Liver (tissue), 9 donors: ENCODE data around the gene TOM1L2. TPM values are rescaled to one million over a fixed set of nuclear protein-coding genes. Genes with fewer than 3 reads are reported as not detected.

Experiments
- DNase-seq: peaks from one replicate; pipeline ENCODE4 v3.0.0-alpha.2; 2017; ENCODE audit warnings: low spot score
- H3K27ac ChIP-seq, 2 donors: one replicate each; pipeline ENCODE4 v1.7.0; 2013; ENCODE audit warnings: inconsistent platforms in 2 of 2, low read length in 2 of 2, control low read depth in 1 of 2, low read depth in 1 of 2, mild to moderate bottlenecking in 1 of 2
- H3K27me3 ChIP-seq, 4 donors: one replicate each; pipeline versions ENCODE4 v1.6.1 to v1.7.0; 2013; ENCODE audit warnings: low read length in 3 of 4, inconsistent platforms in 1 of 4, mild to moderate bottlenecking in 1 of 4, moderate library complexity in 1 of 4; ENCODE audit not compliant: control insufficient read depth in 4 of 4, insufficient read depth in 4 of 4
- H3K36me3 ChIP-seq, 4 donors: one replicate each; pipeline versions ENCODE4 v1.6.1 to v1.7.0; 2013; ENCODE audit warnings: low read length in 3 of 4, mild to moderate bottlenecking in 3 of 4, low read depth in 1 of 4, moderate library complexity in 1 of 4; ENCODE audit not compliant: control insufficient read depth in 4 of 4, insufficient read depth in 3 of 4
- H3K4me1 ChIP-seq, 4 donors: one replicate each; pipeline versions ENCODE4 v1.6.1 to v1.7.0; 2013; ENCODE audit warnings: low read length in 3 of 4, mild to moderate bottlenecking in 3 of 4, moderate library complexity in 1 of 4; ENCODE audit not compliant: control insufficient read depth in 4 of 4, insufficient read depth in 4 of 4
- H3K4me3 ChIP-seq, 3 donors: one replicate each; pipeline versions ENCODE4 v1.6.1 to v1.7.0; 2013; ENCODE audit warnings: low read length in 3 of 3, control low read depth in 1 of 3, low read depth in 1 of 3, mild to moderate bottlenecking in 1 of 3
- H3K9ac ChIP-seq, 2 donors: one replicate each; pipeline ENCODE4 v1.7.0; 2013; ENCODE audit warnings: low read length in 2 of 2, mild to moderate bottlenecking in 2 of 2, moderate library complexity in 2 of 2, control low read depth in 1 of 2, low read depth in 1 of 2
- H3K9me3 ChIP-seq, 4 donors: one replicate each; pipeline versions ENCODE4 v1.6.1 to v1.7.0; 2013; ENCODE audit warnings: low read length in 3 of 4; ENCODE audit not compliant: control insufficient read depth in 4 of 4
- EGR1 ChIP-seq, 2 donors: IDR thresholded peaks; 2 replicates each; pipeline ENCODE4 v1.6.1; 2016 to 2018; ENCODE audit warnings: antibody characterized with exemption in 2 of 2, low read depth in 2 of 2
- FOXA1 ChIP-seq: IDR thresholded peaks from 2 replicates; pipeline ENCODE4 v1.6.1; 2016; ENCODE audit warnings: antibody characterized with exemption
- FOXA2 ChIP-seq: IDR thresholded peaks from 2 replicates; pipeline ENCODE4 v1.6.1; 2016; ENCODE audit warnings: antibody characterized with exemption
- GABPA ChIP-seq, 2 donors: IDR thresholded peaks in 1 of 2; conservative IDR thresholded peaks in 1 of 2; 2 replicates each; pipeline ENCODE4 v1.6.1; 2016; ENCODE audit warnings: antibody characterized with exemption in 2 of 2, mild to moderate bottlenecking in 1 of 2, moderate library complexity in 1 of 2
- HNF4A ChIP-seq, 2 donors: conservative IDR thresholded peaks; 2 replicates each; pipeline ENCODE4 v1.6.1; 2016; ENCODE audit warnings: antibody characterized with exemption in 2 of 2, mild to moderate bottlenecking in 2 of 2
- HNF4G ChIP-seq: IDR thresholded peaks from 2 replicates; pipeline ENCODE4 v1.6.1; 2016; ENCODE audit warnings: antibody characterized with exemption
- JUND ChIP-seq, 2 donors: IDR thresholded peaks; 2 replicates each; pipeline ENCODE4 v1.6.1; 2016; ENCODE audit warnings: antibody characterized with exemption in 2 of 2
- NR2F2 ChIP-seq: IDR thresholded peaks from 2 replicates; pipeline ENCODE4 v1.6.1; 2016; ENCODE audit warnings: antibody characterized with exemption
- RAD21 ChIP-seq, 2 donors: IDR thresholded peaks; 2 replicates each; pipeline ENCODE4 v1.6.1; 2016; ENCODE audit warnings: antibody characterized with exemption in 2 of 2, mild to moderate bottlenecking in 2 of 2
- REST ChIP-seq: IDR thresholded peaks from 2 replicates; pipeline ENCODE4 v1.6.1; 2016; ENCODE audit warnings: antibody characterized with exemption, mild to moderate bottlenecking
- RXRA ChIP-seq, 2 donors: IDR thresholded peaks; 2 replicates each; pipeline ENCODE4 v1.6.1; 2017 to 2018; ENCODE audit warnings: antibody characterized with exemption in 2 of 2, mild to moderate bottlenecking in 1 of 2
- TAF1 ChIP-seq: conservative IDR thresholded peaks from 2 replicates; pipeline ENCODE4 v1.6.1; 2016; ENCODE audit warnings: antibody characterized with exemption, mild to moderate bottlenecking
- YY1 ChIP-seq: IDR thresholded peaks from 2 replicates; pipeline ENCODE4 v1.6.1; 2016; ENCODE audit warnings: antibody characterized with exemption, mild to moderate bottlenecking
- ZBTB33 ChIP-seq: IDR thresholded peaks from 2 replicates; pipeline ENCODE4 v1.6.1; 2016; ENCODE audit warnings: antibody characterized with exemption
- WGBS: extraction: QIAGEN DNeasy Blood & Tissue Kit; methylation state at CpG from one replicate; pipeline ENCODE4 v1.1.7; 2013; 5-methylcytosine and 5-hydroxymethylcytosine counted together
- polyA plus RNA-seq, 2 donors: library from polyadenylated mRNA; stranded (reverse) in 1 of 2; unstranded in 1 of 2; fragments of 200-250 nt in 1 of 2; fragments of >200 nt in 1 of 2; fragmentation: Nextera tagmentation in 1 of 2; extraction: Ambion mirVana in 1 of 2; gene quantifications; one replicate each; pipeline versions ENCODE4 v1.2.1 to v1.2.3, GENCODE V29; 2013 to 2015
- total RNA-seq, 2 donors: library from RNA; depleted of rRNA; stranded (reverse); fragments of >200 nt; gene quantifications; one replicate each; pipeline ENCODE4 v1.2.3, GENCODE V29; 2014
- TF ChIP-seq, protein P1 (sequence below): IDR thresholded peaks from 2 replicates; pipeline ENCODE4 v1.6.1; 2016; ENCODE audit warnings: antibody characterized with exemption
- TF ChIP-seq, protein P2 (sequence below): IDR thresholded peaks from 2 replicates; pipeline ENCODE4 v1.6.1; 2016; ENCODE audit warnings: antibody characterized with exemption
- TF ChIP-seq, protein P3 (sequence below): fragments of 150-350 bp; IDR thresholded peaks from 2 replicates; pipeline ENCODE4 v1.5.1; 2017; ENCODE audit warnings: improper control_type of control experiment, low read depth, low read length; ENCODE audit not compliant: missing input control
- donor health status: healthy.
- donor health status: healthy.
- donor health status: healthy.
- donor health status: healthy.
- donor health status: healthy.

The TOM1L2 gene
- total and polyA plus RNA-seq, 4 donors: 5.0 to 24.0 (median 9.3) TPM

GRCh38 chr17:17815436-17816200, 156.6 kb downstream of the TOM1L2 start:
- Histone ChIP-seq H3K4me1 (peaks cover 27 to 94% (median 59%) of the 10 kb centered on the region in 4 donors), H3K9ac (no peak overlapping the region), H3K9me3 (no peaks in the 10 kb centered on the region), H3K27me3 (no peaks in the 10 kb centered on the region), H3K27ac (peak overlapping the region in 1 of 2 donors; percentile 42), H3K4me3 (no peak overlapping the region), H3K36me3 (peaks cover 10 to 35% (median 26%) of the 10 kb centered on the region in 4 donors)
- no peak for TF ChIP-seq HNF4A (conservative IDR thresholded peaks at IDR 0.05)
- no peak for TF ChIP-seq JUND (IDR thresholded peaks at IDR 0.05)
- no peak for TF ChIP-seq TAF1
- no peak for TF ChIP-seq REST
- TF ChIP-seq, protein P1, sequence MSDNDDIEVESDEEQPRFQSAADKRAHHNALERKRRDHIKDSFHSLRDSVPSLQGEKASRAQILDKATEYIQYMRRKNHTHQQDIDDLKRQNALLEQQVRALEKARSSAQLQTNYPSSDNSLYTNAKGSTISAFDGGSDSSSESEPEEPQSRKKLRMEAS: no peak
- no peak for TF ChIP-seq YY1
- no peak for DNase-seq
- WGBS: 85% methylated on average over 17 of the region's 17 CpGs

DNA sequence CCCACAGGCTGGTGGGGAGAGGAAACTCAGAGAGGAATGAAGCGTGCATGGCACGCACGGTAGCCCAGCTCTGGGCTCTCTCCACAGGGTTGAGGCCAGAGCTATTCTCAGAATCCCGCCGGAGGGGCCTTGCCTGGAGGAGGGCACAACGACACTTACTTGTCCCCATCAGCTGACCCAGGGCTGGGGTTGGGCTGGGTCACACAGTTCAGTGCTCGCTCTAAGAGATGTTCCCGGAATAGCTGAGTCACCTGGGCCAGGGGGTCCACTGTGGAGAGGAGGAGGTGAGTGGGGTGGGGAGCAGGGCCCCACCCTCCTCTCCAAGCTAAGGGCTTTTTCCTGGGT, 157.2 kb downstream of the TOM1L2 start:
- H3K27ac ChIP-seq: peak overlapping the region in 1 of 2 donors; percentile 1
- peaks cover 10 to 35% (median 26%) of the 10 kb centered on the region in 4 donors for H3K36me3 ChIP-seq
- H3K4me1 ChIP-seq: peaks cover 26 to 94% (median 58%) of the 10 kb centered on the region in 4 donors
- TF ChIP-seq HNF4G (no peak), RXRA (IDR thresholded peaks at IDR 0.05) (peak in 1 of 2 donors; percentile 19)
- no peaks in the 10 kb centered on the region for H3K9me3 ChIP-seq
- no peak overlapping the region for H3K4me3 ChIP-seq
- H3K9ac ChIP-seq: no peak overlapping the region
- no peak for DNase-seq
- no peaks in the 10 kb centered on the region for H3K27me3 ChIP-seq
- 66% methylated on average over 8 of the region's 8 CpGs for WGBS

- DNase-seq: no peak
- TF ChIP-seq FOXA2 (no peak), RAD21 (IDR thresholded peaks at IDR 0.05) (no peak), FOXA1 (no peak), GABPA (IDR thresholded peaks at IDR 0.05 in 1 of 2, conservative IDR thresholded peaks at IDR 0.05 in 1 of 2) (no peak), RXRA (IDR thresholded peaks at IDR 0.05) (no peak), HNF4A (conservative IDR thresholded peaks at IDR 0.05) (no peak), EGR1 (IDR thresholded peaks at IDR 0.05; ENCODE audit: low read depth in 2 of 2) (no peak), JUND (IDR thresholded peaks at IDR 0.05) (no peak), ZBTB33 (no peak), TAF1 (no peak), YY1 (no peak), NR2F2 (no peak), HNF4G (no peak)
- TF ChIP-seq, protein P1: no peak
- TF ChIP-seq, protein P2, sequence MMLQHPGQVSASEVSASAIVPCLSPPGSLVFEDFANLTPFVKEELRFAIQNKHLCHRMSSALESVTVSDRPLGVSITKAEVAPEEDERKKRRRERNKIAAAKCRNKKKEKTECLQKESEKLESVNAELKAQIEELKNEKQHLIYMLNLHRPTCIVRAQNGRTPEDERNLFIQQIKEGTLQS: no peak
- TF ChIP-seq, protein P3, sequence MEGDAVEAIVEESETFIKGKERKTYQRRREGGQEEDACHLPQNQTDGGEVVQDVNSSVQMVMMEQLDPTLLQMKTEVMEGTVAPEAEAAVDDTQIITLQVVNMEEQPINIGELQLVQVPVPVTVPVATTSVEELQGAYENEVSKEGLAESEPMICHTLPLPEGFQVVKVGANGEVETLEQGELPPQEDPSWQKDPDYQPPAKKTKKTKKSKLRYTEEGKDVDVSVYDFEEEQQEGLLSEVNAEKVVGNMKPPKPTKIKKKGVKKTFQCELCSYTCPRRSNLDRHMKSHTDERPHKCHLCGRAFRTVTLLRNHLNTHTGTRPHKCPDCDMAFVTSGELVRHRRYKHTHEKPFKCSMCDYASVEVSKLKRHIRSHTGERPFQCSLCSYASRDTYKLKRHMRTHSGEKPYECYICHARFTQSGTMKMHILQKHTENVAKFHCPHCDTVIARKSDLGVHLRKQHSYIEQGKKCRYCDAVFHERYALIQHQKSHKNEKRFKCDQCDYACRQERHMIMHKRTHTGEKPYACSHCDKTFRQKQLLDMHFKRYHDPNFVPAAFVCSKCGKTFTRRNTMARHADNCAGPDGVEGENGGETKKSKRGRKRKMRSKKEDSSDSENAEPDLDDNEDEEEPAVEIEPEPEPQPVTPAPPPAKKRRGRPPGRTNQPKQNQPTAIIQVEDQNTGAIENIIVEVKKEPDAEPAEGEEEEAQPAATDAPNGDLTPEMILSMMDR: no peak
- Histone ChIP-seq H3K9me3 (no peaks in the 10 kb centered on the region), H3K27me3 (no peaks in the 10 kb centered on the region), H3K36me3 (peaks cover 10 to 35% (median 26%) of the 10 kb centered on the region in 4 donors), H3K9ac (no peak overlapping the region), H3K4me3 (no peak overlapping the region), H3K4me1 (peaks cover 22 to 89% (median 54%) of the 10 kb centered on the region in 4 donors), H3K27ac (peak overlapping the region in 1 of 2 donors; percentile 16)
- whole genome bisulfite sequencing: 85% methylated on average over 20 of the region's 20 CpGs
Measured at GRCh38 chr17:17814162-17815061, 157.8 kb downstream of the TOM1L2 start.
